Measurements from ENCODE around the gene IL10.

Gene IL10

GRCh38 chr1:206796981-206797402 is 24.7 kb upstream of the IL10 start:
- Histone ChIP-seq H3K27me3 (no peaks in the 10 kb centered on the region), H3K36me3 (no peaks in the 10 kb centered on the region), H3K4me1 (no peaks in the 10 kb centered on the region), H3K9me3 (no peaks in the 10 kb centered on the region), H3K4me3 (ENCODE audit: low read depth, low read length) (no peak overlapping the region)
- DNase-seq = no peak
- no peak for TF ChIP-seq CTCF (IDR thresholded peaks at IDR 0.05; ENCODE audit: low read depth, low read length)

DNA sequence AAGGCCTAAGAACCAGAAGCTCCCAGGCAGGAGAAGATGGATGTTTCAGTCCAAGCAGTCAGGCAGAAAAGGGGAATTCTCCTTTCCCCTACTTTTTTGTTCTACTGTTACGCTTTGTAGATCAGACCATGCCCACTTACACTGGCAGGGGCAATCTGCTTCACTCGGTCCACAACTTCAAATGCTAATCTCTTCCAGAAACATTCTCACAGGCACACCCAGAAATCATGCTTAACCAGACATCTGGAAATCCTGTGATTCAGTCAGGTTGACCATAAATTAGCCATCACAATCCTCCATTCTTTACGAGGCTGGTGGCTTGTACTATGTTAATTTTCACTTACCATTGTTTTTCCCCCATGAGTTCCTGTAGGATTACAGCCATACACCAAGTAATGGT is 23.8 kb upstream of the IL10 start:
- TF ChIP-seq CTCF (IDR thresholded peaks at IDR 0.05; ENCODE audit: low read depth, low read length) = no peak
- Histone ChIP-seq H3K4me1 (no peaks in the 10 kb centered on the region), H3K9me3 (no peaks in the 10 kb centered on the region), H3K27me3 (no peaks in the 10 kb centered on the region), H3K4me3 (ENCODE audit: low read depth, low read length) (no peak overlapping the region), H3K36me3 (no peaks in the 10 kb centered on the region)
- no peak for DNase-seq

DNA sequence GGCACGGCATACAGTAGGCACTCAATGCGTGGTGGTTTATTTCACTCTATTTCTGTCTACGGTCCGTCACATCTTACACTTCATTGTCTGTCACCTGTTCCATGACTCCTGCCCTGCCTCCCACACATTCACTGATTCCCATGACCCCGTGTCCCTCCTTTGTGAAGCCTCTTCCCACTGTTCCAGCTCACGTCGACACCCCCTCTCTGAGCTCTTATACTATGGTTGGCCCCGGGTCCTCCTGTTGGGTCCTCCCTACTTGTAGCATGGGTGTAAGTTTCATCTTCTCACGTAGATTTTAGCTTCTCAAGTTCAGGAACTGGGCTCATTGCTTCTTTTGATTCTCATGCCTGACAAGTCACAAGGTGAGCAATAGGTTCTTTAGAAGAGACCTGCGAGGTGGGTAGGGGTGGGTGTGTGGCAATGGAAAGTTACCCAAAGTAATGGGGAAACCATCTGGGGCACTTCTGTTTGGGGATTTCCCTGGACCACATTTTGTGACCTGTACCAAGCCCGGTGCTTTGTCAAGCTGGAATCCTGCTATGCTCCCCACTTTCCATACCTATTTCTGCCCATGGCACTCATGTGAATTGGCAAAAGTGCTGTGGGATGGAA is 22.1 kb upstream of the IL10 start:
- no peak overlapping the region for H3K4me3 ChIP-seq (ENCODE audit: low read depth, low read length)
- H3K4me1 ChIP-seq = no peaks in the 10 kb centered on the region
- H3K27me3 ChIP-seq = no peaks in the 10 kb centered on the region
- no peaks in the 10 kb centered on the region for H3K9me3 ChIP-seq
- H3K36me3 ChIP-seq = no peaks in the 10 kb centered on the region
- no peak for TF ChIP-seq CTCF (IDR thresholded peaks at IDR 0.05; ENCODE audit: low read depth, low read length)
- DNase-seq = no peak

DNA sequence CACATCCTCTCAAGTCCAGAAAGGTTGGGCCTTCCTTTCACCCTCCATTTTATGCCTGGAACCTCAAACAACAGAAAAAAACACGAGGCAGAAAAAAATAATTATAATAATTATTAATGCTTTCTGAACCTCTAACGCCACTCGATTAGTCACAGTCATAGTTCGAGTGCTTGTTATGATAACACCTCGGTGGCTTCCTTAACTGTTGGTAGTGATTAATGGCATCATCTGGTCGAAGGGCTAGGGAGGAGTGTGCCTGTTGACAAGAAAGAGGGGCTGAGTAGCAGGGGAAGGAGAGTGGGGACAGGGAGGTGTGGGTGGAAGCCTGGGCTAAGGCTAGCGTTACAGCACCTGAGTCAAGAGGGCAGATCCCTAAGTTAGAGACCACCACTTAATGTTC is 21.3 kb upstream of the IL10 start:
- Histone ChIP-seq H3K36me3 (no peaks in the 10 kb centered on the region), H3K27me3 (no peaks in the 10 kb centered on the region), H3K4me1 (no peaks in the 10 kb centered on the region), H3K9me3 (no peaks in the 10 kb centered on the region), H3K4me3 (ENCODE audit: low read depth, low read length) (no peak overlapping the region)
- TF ChIP-seq CTCF (IDR thresholded peaks at IDR 0.05; ENCODE audit: low read depth, low read length) = no peak
- DNase-seq = no peak

DNA sequence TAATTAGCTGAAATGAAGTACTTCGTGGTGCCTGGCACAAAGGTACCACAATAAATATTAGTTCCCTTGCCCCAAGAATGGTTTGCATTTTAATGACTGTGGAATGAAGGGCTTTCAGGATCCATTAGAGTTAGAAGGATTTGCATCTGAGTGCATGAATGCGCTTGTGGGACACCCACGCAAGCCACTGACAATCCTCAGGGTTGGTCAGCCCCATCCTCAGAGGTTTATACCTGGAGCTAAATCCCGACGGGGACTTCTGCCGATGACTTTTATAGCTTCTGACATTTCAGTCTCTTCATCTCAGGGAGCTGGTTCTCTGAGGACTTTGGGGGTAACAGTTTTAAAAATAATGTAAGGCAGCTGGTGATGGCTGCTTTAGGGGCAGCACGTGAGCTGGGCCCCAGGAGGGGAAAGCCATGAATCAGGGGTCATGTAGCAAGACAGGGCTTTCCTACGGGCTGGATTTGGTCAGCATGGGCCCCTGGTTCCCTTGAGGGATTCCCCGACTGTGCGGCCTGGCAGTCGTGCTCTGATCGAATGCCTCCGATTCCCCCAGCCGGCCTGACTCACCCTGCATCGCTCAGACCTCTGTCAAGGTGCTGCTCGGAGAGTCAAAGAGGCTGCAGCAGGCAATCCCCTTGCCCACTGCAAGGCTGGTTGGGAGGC is 20.8 kb upstream of the IL10 start:
- no peaks in the 10 kb centered on the region for H3K36me3 ChIP-seq
- H3K9me3 ChIP-seq = no peaks in the 10 kb centered on the region
- DNase-seq = no peak
- H3K27me3 ChIP-seq = no peaks in the 10 kb centered on the region
- H3K4me1 ChIP-seq = no peaks in the 10 kb centered on the region
- no peak for TF ChIP-seq CTCF (IDR thresholded peaks at IDR 0.05; ENCODE audit: low read depth, low read length)
- no peak overlapping the region for H3K4me3 ChIP-seq (ENCODE audit: low read depth, low read length)

- H3K4me3 ChIP-seq (ENCODE audit: low read depth, low read length) = no peak overlapping the region
Measured at GRCh38 chr1:206790502-206791250, 18.4 kb upstream of the IL10 start.

More at GRCh38 chr1:206790502-206791250, 18.4 kb upstream of the IL10 start:
- no peaks in the 10 kb centered on the region for H3K4me1 ChIP-seq
- no peaks in the 10 kb centered on the region for H3K36me3 ChIP-seq
- H3K27me3 ChIP-seq = no peaks in the 10 kb centered on the region
- no peak for TF ChIP-seq CTCF (IDR thresholded peaks at IDR 0.05; ENCODE audit: low read depth, low read length)
- DNase-seq = no peak
- H3K9me3 ChIP-seq = no peaks in the 10 kb centered on the region

Data from BE2C (cell line).